ENCODE measurements around the gene FAM76B.

Gene FAM76B

DNA sequence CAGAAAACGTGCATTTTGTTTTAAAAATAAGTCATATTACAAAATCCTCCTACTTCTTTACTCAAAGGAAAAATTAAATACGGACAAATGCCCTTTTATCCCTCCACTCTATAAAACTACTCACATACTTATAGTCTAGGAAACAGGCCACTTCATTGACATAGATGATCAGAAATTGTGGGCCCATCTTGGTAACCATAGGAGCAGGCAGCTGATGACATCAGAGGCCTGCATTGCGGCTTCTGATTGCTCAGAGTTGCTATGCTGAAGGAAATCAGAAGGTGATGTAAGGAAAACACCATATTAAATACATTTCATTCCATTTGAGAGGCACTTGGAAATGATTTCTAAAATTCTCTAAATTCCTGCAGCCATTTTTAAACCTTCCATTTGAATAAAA lies 27.0 kb downstream of the FAM76B start:
- no peak for DNase-seq
- Histone ChIP-seq H3K4me2 (ENCODE audit: low read depth, low read length) (no peak overlapping the region), H2AFZ (ENCODE audit: low read length) (no peak overlapping the region), H3K9me2 (replicated peaks; ENCODE audit: insufficient read depth, low read length) (no peaks in the 10 kb centered on the region), H3K79me2 (ENCODE audit: low read length) (no peaks in the 10 kb centered on the region), H3K27ac (ENCODE audit: low read length) (no peak overlapping the region), H3K9me3 (replicated peaks; ENCODE audit: insufficient read depth, low read length) (no peaks in the 10 kb centered on the region), H3F3A (ENCODE audit: insufficient read depth, low read length) (no peaks in the 10 kb centered on the region), H4K20me1 (ENCODE audit: insufficient read depth, low read length) (no peaks in the 10 kb centered on the region), H3K4me1 (ENCODE audit: low read length) (peaks cover 7% of the 10 kb centered on the region), H3K27me3 (replicated peaks; ENCODE audit: insufficient read depth, low read length) (no peaks in the 10 kb centered on the region), H3K36me3 (replicated peaks; ENCODE audit: insufficient read depth, low read length) (no peaks in the 10 kb centered on the region), H3K9ac (ENCODE audit: low read length) (no peak overlapping the region), H3K4me3 (ENCODE audit: low read length) (no peak overlapping the region)
- TF ChIP-seq, protein P1, sequence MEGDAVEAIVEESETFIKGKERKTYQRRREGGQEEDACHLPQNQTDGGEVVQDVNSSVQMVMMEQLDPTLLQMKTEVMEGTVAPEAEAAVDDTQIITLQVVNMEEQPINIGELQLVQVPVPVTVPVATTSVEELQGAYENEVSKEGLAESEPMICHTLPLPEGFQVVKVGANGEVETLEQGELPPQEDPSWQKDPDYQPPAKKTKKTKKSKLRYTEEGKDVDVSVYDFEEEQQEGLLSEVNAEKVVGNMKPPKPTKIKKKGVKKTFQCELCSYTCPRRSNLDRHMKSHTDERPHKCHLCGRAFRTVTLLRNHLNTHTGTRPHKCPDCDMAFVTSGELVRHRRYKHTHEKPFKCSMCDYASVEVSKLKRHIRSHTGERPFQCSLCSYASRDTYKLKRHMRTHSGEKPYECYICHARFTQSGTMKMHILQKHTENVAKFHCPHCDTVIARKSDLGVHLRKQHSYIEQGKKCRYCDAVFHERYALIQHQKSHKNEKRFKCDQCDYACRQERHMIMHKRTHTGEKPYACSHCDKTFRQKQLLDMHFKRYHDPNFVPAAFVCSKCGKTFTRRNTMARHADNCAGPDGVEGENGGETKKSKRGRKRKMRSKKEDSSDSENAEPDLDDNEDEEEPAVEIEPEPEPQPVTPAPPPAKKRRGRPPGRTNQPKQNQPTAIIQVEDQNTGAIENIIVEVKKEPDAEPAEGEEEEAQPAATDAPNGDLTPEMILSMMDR (IDR thresholded peaks at IDR 0.05; ENCODE audit: low read length) = no peak
- no peak for TF ChIP-seq EZH2 (optimal IDR thresholded peaks at IDR 0.05; ENCODE audit: low read depth, low read length)
- TF ChIP-seq EZH2phosphoT487 (IDR thresholded peaks at IDR 0.05; ENCODE audit: low read length) = no peak

DNA sequence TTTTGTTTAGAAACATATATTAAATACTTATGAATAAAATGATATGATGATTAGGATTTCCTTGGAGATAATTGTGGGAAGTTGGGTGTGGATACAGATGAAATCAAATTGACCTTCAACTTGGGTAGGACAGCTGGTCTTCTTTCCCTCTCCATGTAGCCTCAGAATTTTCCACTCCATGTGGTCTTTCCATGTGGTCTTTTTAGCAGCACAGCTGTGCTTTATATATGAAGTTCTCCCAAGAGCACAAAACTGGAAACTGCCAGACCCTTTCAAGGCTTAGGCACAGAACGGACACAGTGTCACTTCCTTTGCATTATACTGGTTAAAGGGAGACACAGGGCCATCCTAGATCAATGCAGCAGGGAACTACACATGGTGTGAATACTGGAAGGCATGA lies 28.6 kb downstream of the FAM76B start:
- Histone ChIP-seq H3K36me3 (replicated peaks; ENCODE audit: insufficient read depth, low read length) (no peaks in the 10 kb centered on the region), H2AFZ (ENCODE audit: low read length) (no peak overlapping the region), H3K79me2 (ENCODE audit: low read length) (no peaks in the 10 kb centered on the region), H4K20me1 (ENCODE audit: insufficient read depth, low read length) (no peaks in the 10 kb centered on the region), H3K9me3 (replicated peaks; ENCODE audit: insufficient read depth, low read length) (no peaks in the 10 kb centered on the region), H3K4me1 (ENCODE audit: low read length) (peaks cover 7% of the 10 kb centered on the region), H3K4me2 (ENCODE audit: low read depth, low read length) (no peak overlapping the region), H3K27me3 (replicated peaks; ENCODE audit: insufficient read depth, low read length) (no peaks in the 10 kb centered on the region), H3K27ac (ENCODE audit: low read length) (no peak overlapping the region), H3F3A (ENCODE audit: insufficient read depth, low read length) (no peaks in the 10 kb centered on the region), H3K9me2 (replicated peaks; ENCODE audit: insufficient read depth, low read length) (no peaks in the 10 kb centered on the region), H3K4me3 (ENCODE audit: low read length) (no peak overlapping the region), H3K9ac (ENCODE audit: low read length) (no peak overlapping the region)
- DNase-seq = no peak
- TF ChIP-seq EZH2 (optimal IDR thresholded peaks at IDR 0.05; ENCODE audit: low read depth, low read length) (no peak), EZH2phosphoT487 (IDR thresholded peaks at IDR 0.05; ENCODE audit: low read length) (no peak)
- TF ChIP-seq, protein P1 (IDR thresholded peaks at IDR 0.05; ENCODE audit: low read length) = no peak

DNA sequence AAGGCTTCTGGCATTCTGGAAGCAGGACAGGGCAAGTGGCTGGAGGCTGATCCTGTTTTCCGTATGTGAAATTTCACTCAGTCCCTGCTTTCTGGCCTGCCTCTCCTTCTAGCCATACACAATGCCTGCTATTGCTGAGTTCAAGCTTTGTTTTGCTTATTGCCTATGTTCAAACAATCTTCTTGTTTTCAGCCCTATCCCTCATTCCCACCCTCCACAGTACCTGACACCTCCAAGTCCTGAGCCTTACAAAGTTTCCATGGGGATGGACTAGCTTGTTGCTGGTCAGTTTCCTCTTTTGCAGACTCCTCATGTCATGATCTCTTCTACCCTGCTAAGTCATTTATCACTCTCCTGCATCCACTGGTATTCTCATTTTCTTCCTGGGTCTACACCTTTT lies 38.1 kb downstream of the FAM76B start:
- no peak overlapping the region for H3K4me3 ChIP-seq (ENCODE audit: low read length)
- H3F3A ChIP-seq (ENCODE audit: insufficient read depth, low read length) = no peaks in the 10 kb centered on the region
- H3K27me3 ChIP-seq (replicated peaks; ENCODE audit: insufficient read depth, low read length) = no peaks in the 10 kb centered on the region
- H3K4me1 ChIP-seq (ENCODE audit: low read length) = no peaks in the 10 kb centered on the region
- no peaks in the 10 kb centered on the region for H3K9me3 ChIP-seq (replicated peaks; ENCODE audit: insufficient read depth, low read length)
- no peak overlapping the region for H3K4me2 ChIP-seq (ENCODE audit: low read depth, low read length)
- H3K36me3 ChIP-seq (replicated peaks; ENCODE audit: insufficient read depth, low read length) = no peaks in the 10 kb centered on the region
- H2AFZ ChIP-seq (ENCODE audit: low read length) = no peak overlapping the region
- H3K79me2 ChIP-seq (ENCODE audit: low read length) = no peaks in the 10 kb centered on the region
- no peak for DNase-seq
- no peak overlapping the region for H3K27ac ChIP-seq (ENCODE audit: low read length)
- TF ChIP-seq EZH2phosphoT487 (IDR thresholded peaks at IDR 0.05; ENCODE audit: low read length) (no peak), EZH2 (optimal IDR thresholded peaks at IDR 0.05; ENCODE audit: low read depth, low read length) (no peak)
- TF ChIP-seq, protein P1 (IDR thresholded peaks at IDR 0.05; ENCODE audit: low read length) = no peak
- H3K9me2 ChIP-seq (replicated peaks; ENCODE audit: insufficient read depth, low read length) = no peaks in the 10 kb centered on the region
- no peak overlapping the region for H3K9ac ChIP-seq (ENCODE audit: low read length)
- H4K20me1 ChIP-seq (ENCODE audit: insufficient read depth, low read length) = no peaks in the 10 kb centered on the region

Data from MM.1S (cell line).